Esophagus squamous epithelium (tissue), 4 donors: ENCODE data around the gene F2RL2.

Experiments
- CTCF ChIP-seq, 6 experiments: fragments of 450-650 bp in 4 of 6; fragments of 200-600 bp in 2 of 6; sonication (generic) in 2 of 6; IDR thresholded peaks; one replicate each; pipeline ENCODE4 v1.5.1; 2016 to 2019; ENCODE audit warnings: antibody characterized with exemption in 6 of 6, mild to moderate bottlenecking in 4 of 6, moderate library complexity in 4 of 6
- POLR2A ChIP-seq, 4 donors: fragments of 450-650 bp; IDR thresholded peaks; one replicate each; pipeline ENCODE4 v1.6.1; 2017; ENCODE audit warnings: antibody characterized with exemption in 4 of 4, mild to moderate bottlenecking in 4 of 4, moderate library complexity in 3 of 4

- TF ChIP-seq CTCF (IDR thresholded peaks at IDR 0.05) (no peak), POLR2A (IDR thresholded peaks at IDR 0.05) (no peak)
These were observed 43.9 kb downstream of the F2RL2 start for GRCh38 chr5:76579166-76579937.
